NOMO-1 (cell line): Measurements from ENCODE around the gene TMEM94.
"Not testable (repeated sequence)": the region's sequence is repeated elsewhere in the genome, so short reads cannot be mapped to it uniquely, and the experiment has no call there.

Experiments
- DNase-seq, 2 experiments: peaks; one replicate each; lab custom pipeline; 2025; ENCODE audit not compliant: unreplicated experiment in 2 of 2; lab: John Stamatoyannopoulos, UW

Gene TMEM94

GRCh38 chr17:75456417-75457046 lies at the start of gene TMEM94:
Gene TMEM94 (plus strand): TSS chr17:75456635. CDS start chr17:75471906, 15,271 bp downstream.
- DNase-seq, result peak; percentile 94 to 97

- DNase-seq, result no peak
These were observed 48.6 kb upstream of the TMEM94 start for GRCh38 chr17:75407655-75408352.

GRCh38 chr17:75410141-75410540 lies 46.3 kb upstream of the TMEM94 start:
- DNase-seq, result no peak

- DNase-seq, result no peak
These were observed 44.9 kb upstream of the TMEM94 start for GRCh38 chr17:75411328-75412067.

- DNase-seq, result peak; percentile 48 to 67
These were observed 43.7 kb upstream of the TMEM94 start for GRCh38 chr17:75412455-75413317.

GRCh38 chr17:75414488-75414887 lies 41.9 kb upstream of the TMEM94 start:
- no peak for DNase-seq

- DNase-seq, result no peak
These were observed 40.4 kb upstream of the TMEM94 start for GRCh38 chr17:75416006-75416405.

- DNase-seq, result no peak
These were observed 39.3 kb upstream of the TMEM94 start for GRCh38 chr17:75417054-75417580.

GRCh38 chr17:75418531-75418930 lies 37.9 kb upstream of the TMEM94 start:
- DNase-seq, result no peak

- peak; percentile 16 to 73 for DNase-seq
These were observed 27.6 kb upstream of the TMEM94 start for GRCh38 chr17:75428543-75429469.

GRCh38 chr17:75430159-75430974 lies 26.1 kb upstream of the TMEM94 start:
- DNase-seq, result no peak

GRCh38 chr17:75433218-75433783 lies 23.1 kb upstream of the TMEM94 start:
- no peak for DNase-seq

- DNase-seq, result not testable (repeated sequence)
These were observed 22.0 kb upstream of the TMEM94 start for GRCh38 chr17:75434433-75434832.

- DNase-seq, result not testable (repeated sequence)
These were observed 19.0 kb upstream of the TMEM94 start for GRCh38 chr17:75437404-75437803.

GRCh38 chr17:75439287-75439686 lies 17.1 kb upstream of the TMEM94 start:
- DNase-seq, result no peak

- no peak for DNase-seq
These were observed 15.5 kb upstream of the TMEM94 start for GRCh38 chr17:75440738-75441448.
